Cardiac fibroblast (primary cell): Measurements from ENCODE around the gene TCF4.

Experiments
- DNase-seq, 2 donors: peaks; one replicate each; pipeline versions ENCODE4 v3.0.0 to v3.0.0-alpha.2; 2010; ENCODE audit warnings: low read depth in 2 of 2
- H3K4me3 ChIP-seq, 2 donors: replicated peaks in 1 of 2; 1 replicate in 1 of 2; 2 replicates in 1 of 2; pipeline ENCODE4 v1.5.1; 2011; ENCODE audit warnings: low read depth in 2 of 2, low read length in 2 of 2, mild to moderate bottlenecking in 2 of 2, moderate library complexity in 1 of 2
- CTCF ChIP-seq: IDR thresholded peaks from one replicate; pipeline ENCODE4 v1.5.1; 2011; ENCODE audit warnings: low read depth, mild to moderate bottlenecking, low read length, inconsistent platforms

TCF4 gene

GRCh38 chr18:55336438-55337100, 251.4 kb downstream of the TCF4 start:
- TF ChIP-seq CTCF: no peak
- DNase-seq: no peak
- H3K4me3 ChIP-seq: no peak overlapping the region

GRCh38 chr18:55334875-55335274, 253.1 kb downstream of the TCF4 start:
- H3K4me3 ChIP-seq: no peak overlapping the region
- no peak for DNase-seq
- TF ChIP-seq CTCF: no peak

- TF ChIP-seq CTCF: no peak
- H3K4me3 ChIP-seq: no peak overlapping the region
- no peak for DNase-seq
These were observed 256.7 kb downstream of the TCF4 start for GRCh38 chr18:55331301-55331700.

GRCh38 chr18:55328301-55328700, 259.7 kb downstream of the TCF4 start:
- TF ChIP-seq CTCF: no peak
- no peak overlapping the region for H3K4me3 ChIP-seq
- peak; percentile 83 to 85 for DNase-seq

- no peak overlapping the region for H3K4me3 ChIP-seq
- no peak for TF ChIP-seq CTCF
- DNase-seq: no peak
These were observed 260.5 kb downstream of the TCF4 start for GRCh38 chr18:55327454-55327853.

- DNase-seq: no peak
- no peak overlapping the region for H3K4me3 ChIP-seq
- TF ChIP-seq CTCF: no peak
These were observed 261.9 kb downstream of the TCF4 start for GRCh38 chr18:55326134-55326533.

- no peak overlapping the region for H3K4me3 ChIP-seq
- DNase-seq: no peak
- TF ChIP-seq CTCF: no peak
These were observed 263.8 kb downstream of the TCF4 start for GRCh38 chr18:55324166-55324565.
